A673 (cell line): ENCODE data around the gene GNG7. TPM values are rescaled to one million over a fixed set of nuclear protein-coding genes. Genes with fewer than 3 reads are reported as not detected.
A peak's percentile ranks its signal among the peaks of the same experiment; 100 is the strongest.

Experiments used
- BruUV-seq: library from RNA; stranded (reverse); fragments of 400-500 nt; replicated peaks from 2 replicates; lab custom pipeline; 2021; lab: Mats Ljungman, UMichigan
- CTCF ChIA-PET: fragments of 300-600 bp; sonication (Branson Sonifier 250); formaldehyde crosslinking; loops from one replicate; lab custom pipeline; 2022; ENCODE audit warnings: antibody characterized with exemption; lab: Charles Lee
- POLR2A ChIA-PET: fragments of 300-600 bp; sonication (Branson Sonifier 250); formaldehyde crosslinking; loops from one replicate; lab custom pipeline; 2022; ENCODE audit warnings: antibody characterized with exemption; ENCODE audit not compliant: low non-redundant PET; lab: Charles Lee
- DNase-seq: peaks from one replicate; pipeline ENCODE4 v3.0.0-alpha.2; 2015; ENCODE audit warnings: low spot score
- H3K27ac ChIP-seq: fragments of 200-600 bp; sonication (generic); 2 replicates; pipeline ENCODE4 v1.5.1; 2016; ENCODE audit warnings: mixed run types, low read depth, mild to moderate bottlenecking, mixed read lengths, antibody characterized with exemption, low read length; ENCODE audit not compliant: poor library complexity, severe bottlenecking
- H3K27me3 ChIP-seq: fragments of 200-600 bp; sonication (generic); replicated peaks from 2 replicates; pipeline ENCODE4 v1.6.1; 2017; ENCODE audit warnings: mixed run types, low read depth, mild to moderate bottlenecking, mixed read lengths, antibody characterized with exemption, low read length; ENCODE audit not compliant: insufficient read depth, poor library complexity
- H3K36me3 ChIP-seq: fragments of 200-600 bp; sonication (generic); 2 replicates; pipeline ENCODE4 v1.6.1; 2016; ENCODE audit warnings: mixed run types, mild to moderate bottlenecking, mixed read lengths, antibody characterized with exemption, low read length; ENCODE audit not compliant: insufficient read depth, poor library complexity, severe bottlenecking
- H3K4me1 ChIP-seq: fragments of 200-600 bp; sonication (generic); 2 replicates; pipeline ENCODE4 v1.6.1; 2017; ENCODE audit warnings: mixed run types, mild to moderate bottlenecking, mixed read lengths, antibody characterized with exemption, low read length; ENCODE audit not compliant: insufficient read depth, poor library complexity, severe bottlenecking
- H3K4me3 ChIP-seq: fragments of 200-600 bp; sonication (generic); 2 replicates; pipeline ENCODE4 v1.5.1; 2016; ENCODE audit warnings: low read depth, mixed run types, mild to moderate bottlenecking, mixed read lengths, low read length; ENCODE audit not compliant: poor library complexity, severe bottlenecking
- H3K9me3 ChIP-seq: fragments of 200-600 bp; sonication (generic); 2 replicates; pipeline ENCODE4 v1.6.1; 2016; ENCODE audit warnings: mixed run types, low read depth, mild to moderate bottlenecking, mixed read lengths, antibody characterized with exemption, low read length; ENCODE audit not compliant: poor library complexity, severe bottlenecking
- CTCF ChIP-seq: fragments of 300-800, 200-600 bp; sonication (generic); conservative IDR thresholded peaks from 2 replicates; pipeline ENCODE4 v1.5.1; 2017; ENCODE audit warnings: low read depth, mild to moderate bottlenecking, antibody characterized with exemption, low read length, moderate library complexity, mixed read lengths
- EZH2 ChIP-seq: fragments of 200-600 bp; sonication (generic); IDR thresholded peaks from 2 replicates; pipeline ENCODE4 v1.6.1; 2017; ENCODE audit warnings: borderline replicate concordance, low read depth, mild to moderate bottlenecking, mixed read lengths, antibody characterized with exemption, low read length; ENCODE audit not compliant: poor library complexity, severe bottlenecking
- intact Hi-C: fragments of 100-400 bp; cut with micrococcal nuclease; formaldehyde crosslinking; loops from one replicate; pipeline ENCODE4 v1.10.0; 2022; ENCODE audit not compliant: unreplicated experiment
- total RNA-seq: library from RNA; stranded (reverse); gene quantifications from 2 replicates; pipeline ENCODE4 v1.2.3, GENCODE V29; 2021

The GNG7 gene
- total RNA-seq, 1 experiment from 2014 or later = 0.30 TPM

DNA sequence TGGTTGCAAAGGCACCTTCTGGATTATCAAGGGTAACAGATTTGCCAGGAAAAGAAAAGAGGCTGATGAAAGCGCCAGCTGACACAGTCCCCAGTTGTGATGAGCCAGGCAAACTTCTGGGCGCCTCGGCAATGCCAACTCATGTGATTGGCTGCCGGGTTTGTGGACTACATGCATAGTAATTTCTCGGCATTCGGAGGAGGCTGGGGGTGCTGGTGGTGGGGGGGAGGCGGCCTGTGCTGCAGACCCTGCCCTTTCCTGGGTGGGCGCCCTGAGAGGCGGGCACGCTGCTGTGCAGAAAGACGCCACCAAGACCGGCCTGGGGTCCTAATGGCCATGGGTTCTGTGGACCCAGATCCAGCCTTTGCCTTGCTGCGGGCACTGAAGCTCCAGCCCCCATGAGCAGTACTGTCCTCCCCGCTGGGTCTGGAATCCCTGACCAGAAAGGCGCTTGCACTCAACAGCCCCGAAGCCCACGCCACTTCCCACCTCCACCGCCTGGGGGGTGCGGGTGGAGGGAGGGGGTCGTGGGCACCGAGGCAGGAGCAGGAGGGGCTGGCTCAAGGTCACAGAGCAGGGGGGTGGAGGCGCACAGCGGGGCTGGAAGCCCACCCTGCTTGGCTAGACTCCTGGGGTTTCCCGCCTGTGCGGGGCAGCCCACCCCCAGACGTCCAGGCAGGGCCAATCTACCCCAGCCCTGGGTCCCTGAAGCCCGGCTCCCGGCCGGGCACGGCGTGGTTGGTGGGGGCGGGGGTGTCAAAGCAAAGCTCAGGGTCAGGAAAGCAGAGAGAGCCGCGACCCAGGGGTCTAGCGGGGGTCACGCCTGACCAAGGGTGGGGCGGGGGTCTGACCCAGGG lies 17.7 kb upstream of the GNG7 start:
- Histone ChIP-seq H3K4me3 (peak overlapping the region; percentile 86), H3K27me3 (no peaks in the 10 kb centered on the region), H3K27ac (peak overlapping the region; percentile 85), H3K36me3 (peaks cover 9% of the 10 kb centered on the region), H3K9me3 (peaks cover 7% of the 10 kb centered on the region), H3K4me1 (peaks cover 5% of the 10 kb centered on the region)
- TF ChIP-seq CTCF = no peak
- DNase-seq = peak; percentile 60
- ChIA-PET CTCF (no interaction called here), POLR2A (interaction anchor here (0.6 kb wide), 1 partner anchor 108 kb away, joined by 5 read pairs; no protein-coding TSS in a partner anchor)
- intact Hi-C loops = no loop called here
- no TSS peak for BruUV-seq

DNA sequence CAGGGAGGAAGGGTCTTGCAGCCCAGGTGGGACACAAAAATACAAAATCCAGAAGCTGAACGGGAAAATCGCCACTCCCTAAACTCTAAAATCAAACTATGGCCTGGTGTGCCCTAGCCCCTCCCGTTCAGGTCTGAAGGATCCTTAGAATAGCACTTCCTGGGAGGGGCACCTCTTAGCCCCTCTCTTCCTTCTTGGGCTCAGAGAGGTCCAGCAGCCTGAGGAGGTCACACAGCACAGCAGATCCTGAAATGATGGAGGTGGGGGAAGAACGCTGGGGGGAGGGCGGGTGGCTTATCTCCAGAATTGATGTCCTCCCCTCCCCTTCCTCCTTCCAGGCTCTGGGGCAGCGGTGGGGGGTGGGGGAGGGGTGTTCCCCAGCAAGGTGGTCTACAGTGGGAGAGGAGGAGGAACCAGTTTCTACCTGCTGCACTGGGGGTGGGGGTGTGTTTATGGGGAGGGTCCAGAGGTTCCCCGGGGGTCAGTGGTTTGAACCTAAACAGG lies 16.8 kb upstream of the GNG7 start:
- CTCF ChIA-PET = no interaction called here
- Histone ChIP-seq H3K4me3 (no peak overlapping the region), H3K9me3 (peaks cover 7% of the 10 kb centered on the region), H3K27me3 (no peaks in the 10 kb centered on the region), H3K27ac (no peak overlapping the region), H3K4me1 (peaks cover 5% of the 10 kb centered on the region), H3K36me3 (peaks cover 9% of the 10 kb centered on the region)
- POLR2A ChIA-PET = no interaction called here
- BruUV-seq = no TSS peak
- no peak for TF ChIP-seq EZH2
- TF ChIP-seq CTCF = no peak
- DNase-seq = no peak
- intact Hi-C loops = no loop called here

- no peak for DNase-seq
- no peaks in the 10 kb centered on the region for H3K27me3 ChIP-seq
- ChIA-PET POLR2A (no interaction called here), CTCF (no interaction called here)
- BruUV-seq = no TSS peak
- no peak overlapping the region for H3K27ac ChIP-seq
- peaks cover 7% of the 10 kb centered on the region for H3K9me3 ChIP-seq
- no peak overlapping the region for H3K4me3 ChIP-seq
- peaks cover 5% of the 10 kb centered on the region for H3K4me1 ChIP-seq
- TF ChIP-seq EZH2 (no peak), CTCF (no peak)
- intact Hi-C loops = no loop called here
- H3K36me3 ChIP-seq = peaks cover 9% of the 10 kb centered on the region
Observed at GRCh38 chr19:2717638-2718541, 15.4 kb upstream of the GNG7 start.
